GM19351 (cell line): ENCODE results near the gene LDB2.

Source experiments
- ATAC-seq: cut with Tn5 transposase; IDR thresholded peaks from one replicate; pipeline ENCODE4 v1.9.1; 2021; ENCODE audit warnings: mild to moderate bottlenecking, moderate library complexity; ENCODE audit not compliant: unreplicated experiment

LDB2 gene

GRCh38 chr4:16508968-16509367 lies 389.5 kb downstream of the LDB2 start:
- ATAC-seq = no peak

- no peak for ATAC-seq
These were observed 392.7 kb downstream of the LDB2 start for GRCh38 chr4:16505726-16506125.

GRCh38 chr4:16505267-16505666 lies 393.2 kb downstream of the LDB2 start:
- no peak for ATAC-seq

GRCh38 chr4:16503421-16504100 lies 394.9 kb downstream of the LDB2 start:
- ATAC-seq = no peak

GRCh38 chr4:16498978-16499377 lies 399.5 kb downstream of the LDB2 start:
- ATAC-seq = no peak

- ATAC-seq = no peak
These were observed 401.9 kb downstream of the LDB2 start for GRCh38 chr4:16496501-16496900.

GRCh38 chr4:16492872-16493271 lies 405.6 kb downstream of the LDB2 start:
- no peak for ATAC-seq

- no peak for ATAC-seq
These were observed 409.2 kb downstream of the LDB2 start for GRCh38 chr4:16489226-16489625.

GRCh38 chr4:16488084-16488483 lies 410.4 kb downstream of the LDB2 start:
- ATAC-seq = no peak

GRCh38 chr4:16484711-16485110 lies 413.7 kb downstream of the LDB2 start:
- ATAC-seq = no peak

GRCh38 chr4:16483540-16483939 lies 414.9 kb downstream of the LDB2 start:
- ATAC-seq = no peak

GRCh38 chr4:16480011-16480410 lies 418.4 kb downstream of the LDB2 start:
- no peak for ATAC-seq

GRCh38 chr4:16472537-16472936 lies 425.9 kb downstream of the LDB2 start:
- ATAC-seq = no peak

GRCh38 chr4:16467061-16467460 lies 431.4 kb downstream of the LDB2 start:
- ATAC-seq = no peak

- no peak for ATAC-seq
These were observed 431.9 kb downstream of the LDB2 start for GRCh38 chr4:16466581-16466980.

- ATAC-seq = no peak
These were observed 433.8 kb downstream of the LDB2 start for GRCh38 chr4:16464651-16465050.

- no peak for ATAC-seq
These were observed 435.8 kb downstream of the LDB2 start for GRCh38 chr4:16462656-16463055.

- no peak for ATAC-seq
These were observed 437.1 kb downstream of the LDB2 start for GRCh38 chr4:16461362-16461761.

- ATAC-seq = no peak
These were observed 440.5 kb downstream of the LDB2 start for GRCh38 chr4:16457944-16458343.
